HK-2 (cell line): ENCODE data around the gene IL21R.
"Not testable (repeated sequence)": the region's sequence is repeated elsewhere in the genome, so short reads cannot be mapped to it uniquely, and the experiment has no call there.

Experiments
- DNase-seq: peaks from one replicate; pipeline ENCODE4 v3.0.0-alpha.2; 2018; ENCODE audit not compliant: unreplicated experiment

IL21R gene

DNA sequence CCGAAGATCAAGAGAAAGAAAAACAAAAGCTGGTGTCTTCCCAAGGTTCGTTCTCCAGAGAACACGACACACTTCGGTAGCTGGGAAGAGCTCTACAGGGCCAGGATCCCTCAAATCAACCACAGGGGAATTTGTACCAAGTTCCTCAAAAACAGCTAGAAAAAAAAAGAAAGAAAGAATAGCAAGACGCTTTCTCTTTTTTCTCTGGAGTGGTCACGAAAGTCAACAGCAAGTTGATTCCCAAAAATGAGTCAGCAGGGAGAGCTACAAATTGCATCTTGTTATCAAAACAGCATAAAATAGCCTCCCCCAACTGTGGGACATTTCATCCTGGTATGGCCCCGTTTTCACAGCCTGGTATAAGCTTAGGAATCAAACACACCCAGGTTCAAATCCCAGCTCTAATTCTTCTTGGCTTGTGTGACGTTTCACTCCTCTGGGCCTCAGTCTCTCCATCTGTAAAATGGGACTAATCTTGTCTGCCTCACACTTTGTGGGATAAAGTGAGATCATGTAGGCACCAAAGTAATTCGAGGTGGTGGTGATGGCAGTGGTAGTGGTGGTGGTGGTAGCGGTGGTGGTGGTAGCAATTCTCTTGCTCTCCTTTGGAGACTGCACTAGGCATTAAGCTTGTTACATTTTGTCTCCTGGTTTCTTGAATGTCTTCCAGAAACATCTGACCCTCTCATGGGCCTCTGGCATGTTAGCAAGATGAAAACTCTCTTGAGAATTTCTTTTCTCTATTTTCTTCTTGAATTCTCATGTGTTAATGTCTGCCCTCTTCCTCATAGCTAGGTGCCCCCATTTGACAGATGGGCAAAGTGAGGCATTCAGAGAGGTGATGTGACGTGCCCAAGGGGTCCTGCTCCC, 988 bp upstream of the IL21R start:
- DNase-seq: no peak

DNA sequence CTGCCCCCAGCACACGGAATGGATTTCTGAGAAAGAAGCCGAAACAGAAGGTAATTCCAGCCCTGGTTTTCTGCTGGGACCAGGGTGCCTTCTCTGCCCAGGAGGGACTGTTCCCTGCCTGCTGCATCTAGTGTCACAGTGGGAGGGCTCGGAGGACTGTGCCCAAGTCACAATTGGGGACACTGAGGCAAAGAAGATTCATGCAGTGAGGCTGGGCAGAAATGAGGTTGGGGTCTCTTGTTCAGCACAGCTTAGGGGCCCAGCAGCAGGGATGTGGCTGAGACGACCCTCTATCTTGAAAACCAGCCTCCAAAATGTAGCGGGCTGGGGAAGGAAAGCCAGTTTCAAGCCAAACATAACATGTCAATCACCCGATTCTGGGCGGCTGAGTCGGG, 592 bp downstream of the IL21R start:
- no peak for DNase-seq

GRCh38 chr16:27402964-27403600, 1.1 kb downstream of the IL21R start:
- DNase-seq: no peak

DNA sequence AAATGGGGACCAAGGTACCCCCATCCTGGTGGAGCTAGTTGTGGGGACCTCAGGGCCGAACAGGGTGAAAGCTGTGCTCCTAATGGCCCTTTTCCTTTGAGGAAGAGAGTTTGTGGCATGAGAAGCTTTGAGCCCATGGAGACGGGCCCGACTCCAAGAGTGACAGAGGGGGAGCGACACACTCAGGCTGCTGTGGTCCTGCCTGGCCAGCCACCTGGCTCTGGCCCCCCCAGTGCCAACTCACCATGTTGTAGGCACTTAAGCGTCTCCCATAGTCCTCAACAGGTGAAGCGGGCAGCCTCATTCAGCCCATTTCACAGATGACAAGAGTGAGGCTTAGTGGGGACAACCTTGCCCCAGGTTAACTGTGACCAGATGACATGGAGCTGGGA, 1.6 kb downstream of the IL21R start:
- no peak for DNase-seq

DNA sequence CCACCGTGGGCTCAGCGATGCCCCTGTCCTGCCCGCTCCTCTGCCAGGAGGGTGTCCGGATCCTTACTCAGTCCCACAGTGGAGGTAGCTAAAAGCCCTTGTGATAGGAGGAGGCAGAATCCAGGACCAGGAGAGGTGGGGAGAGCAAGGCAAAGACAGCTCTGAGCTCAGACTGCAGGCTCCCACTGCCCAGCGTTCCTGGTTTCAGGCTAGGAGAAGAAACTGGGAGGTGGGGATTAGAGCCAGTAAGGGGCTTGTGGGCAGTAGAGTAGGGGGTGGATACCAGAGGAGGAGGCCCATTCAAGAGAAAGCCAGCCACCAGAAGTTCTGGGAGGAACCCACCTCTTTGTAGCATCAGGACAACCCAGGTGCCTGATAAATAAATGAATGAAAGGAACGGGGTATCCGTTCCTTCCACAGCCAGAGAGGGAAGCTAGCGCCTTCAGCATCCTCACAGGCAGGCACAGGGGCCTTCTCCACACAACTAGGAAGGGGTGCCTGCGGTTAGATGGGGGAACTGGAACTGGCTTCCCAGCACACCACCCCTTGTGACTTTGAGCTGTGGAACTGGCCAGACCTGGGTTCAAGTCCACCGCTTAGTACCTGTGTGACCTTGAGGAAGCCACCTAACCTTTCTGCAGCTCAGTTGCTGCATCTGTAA, 2.3 kb downstream of the IL21R start:
- DNase-seq: no peak

- no peak for DNase-seq
Measured at GRCh38 chr16:27405546-27406451, 3.8 kb downstream of the IL21R start.

GRCh38 chr16:27406511-27407128, 4.6 kb downstream of the IL21R start:
- no peak for DNase-seq

DNA sequence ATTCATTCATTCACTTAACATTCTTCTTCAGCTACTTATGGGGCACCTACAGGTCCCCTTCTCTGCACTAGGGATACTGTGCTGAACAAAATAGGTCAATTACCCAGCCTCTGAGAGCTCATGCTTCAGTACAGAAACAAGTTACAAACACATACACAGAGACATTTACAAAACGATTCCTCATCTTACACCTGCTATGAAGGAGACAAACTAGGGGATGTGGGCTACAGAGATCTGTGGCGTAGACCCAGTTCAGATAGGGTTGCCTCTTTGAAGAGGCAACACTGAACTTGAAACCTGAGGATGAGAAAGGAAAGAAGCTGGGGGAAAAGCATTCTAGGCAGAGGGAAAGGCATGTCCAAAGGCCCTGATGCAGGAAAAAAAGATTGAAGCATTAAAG, 5.2 kb downstream of the IL21R start:
- DNase-seq: no peak

DNA sequence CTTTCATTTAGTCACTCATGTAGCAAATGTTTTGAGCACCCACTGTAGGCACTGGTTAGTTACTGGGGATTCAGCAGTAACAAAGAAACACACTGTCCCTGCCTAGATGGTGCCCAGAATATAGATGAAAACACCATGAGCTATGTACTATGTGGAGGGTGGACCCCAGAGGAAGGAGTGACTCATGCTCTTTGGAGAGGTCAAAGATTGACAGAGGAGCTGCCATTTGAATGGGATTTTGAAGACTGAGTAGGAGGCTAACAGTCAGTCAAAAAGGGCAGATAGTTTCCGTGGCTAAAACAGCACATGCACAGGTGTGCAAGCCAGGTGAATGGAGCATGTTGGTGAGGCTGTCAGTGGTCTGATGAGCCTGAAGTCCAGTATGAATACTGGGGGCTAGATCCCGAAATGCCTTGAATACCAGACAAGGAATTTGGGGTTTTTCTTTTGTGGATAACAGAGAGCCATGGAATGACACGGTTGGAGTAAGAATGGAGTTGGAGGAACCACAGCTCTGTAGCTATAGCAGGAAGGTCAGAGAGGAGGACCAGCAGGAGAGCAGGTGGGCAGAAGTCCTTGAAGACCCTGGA, 6.1 kb downstream of the IL21R start:
- DNase-seq: no peak

GRCh38 chr16:27408602-27409031, 6.6 kb downstream of the IL21R start:
- no peak for DNase-seq

GRCh38 chr16:27409958-27410357, 8.0 kb downstream of the IL21R start:
- DNase-seq: not testable (repeated sequence)

DNA sequence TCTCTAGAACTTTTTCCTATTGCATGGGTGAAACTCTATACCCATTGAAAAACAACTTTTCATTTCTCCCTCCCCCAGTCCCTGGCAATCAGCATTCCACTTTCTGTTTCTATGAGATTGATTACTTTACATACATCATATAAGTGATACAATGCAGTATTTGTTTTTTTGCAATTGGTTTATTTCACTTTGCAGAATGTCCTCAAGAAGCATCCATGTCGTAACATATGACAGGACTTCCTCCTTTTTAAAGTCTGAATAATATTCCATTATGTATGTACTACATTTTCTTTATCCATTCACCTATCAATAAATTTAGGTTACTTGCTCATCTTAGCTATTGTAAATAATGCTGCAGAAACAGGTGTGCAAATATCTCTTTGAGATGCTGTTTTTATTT, 8.8 kb downstream of the IL21R start:
- no peak for DNase-seq

GRCh38 chr16:27413956-27414355, 12.0 kb downstream of the IL21R start:
- no peak for DNase-seq

GRCh38 chr16:27414788-27415431, 12.9 kb downstream of the IL21R start:
- DNase-seq: no peak

- DNase-seq: no peak
Measured at GRCh38 chr16:27417047-27417671, 15.2 kb downstream of the IL21R start.

- no peak for DNase-seq
Measured at GRCh38 chr16:27421961-27422740, 20.2 kb downstream of the IL21R start.

DNA sequence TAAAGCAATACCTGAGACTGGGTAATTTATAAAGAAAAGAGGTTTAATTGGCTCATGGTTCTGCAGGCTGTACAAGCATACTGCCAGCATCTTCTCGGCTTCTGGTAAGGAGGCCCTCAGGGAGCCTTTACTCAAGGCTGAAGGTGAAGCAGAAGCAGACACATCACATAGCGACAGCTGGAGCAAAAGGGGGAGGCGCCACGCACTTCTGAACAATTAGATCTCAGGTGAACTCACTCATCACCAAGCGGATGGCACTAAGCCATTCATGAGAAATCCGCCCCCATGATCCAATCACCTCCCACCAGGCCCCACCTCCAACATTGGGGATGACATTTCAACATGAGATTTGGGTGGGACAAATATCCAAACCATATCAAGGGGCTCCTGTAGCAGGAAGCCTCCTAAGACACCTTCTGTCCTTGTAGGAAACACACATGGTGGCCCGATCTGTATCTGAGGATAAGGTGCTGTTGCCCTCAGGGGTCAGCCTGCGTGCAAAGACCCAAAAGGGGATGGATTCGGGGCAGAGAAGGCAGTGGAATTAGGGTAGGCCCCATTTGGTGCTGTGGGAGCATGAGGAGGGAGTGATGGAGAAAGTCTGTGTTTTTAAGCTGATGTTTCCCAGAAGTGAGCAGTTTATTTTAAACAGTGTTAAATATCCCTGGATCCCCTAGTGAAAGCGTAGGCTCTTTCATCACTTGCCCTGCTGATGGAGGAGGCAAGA, 23.0 kb downstream of the IL21R start:
- no peak for DNase-seq

GRCh38 chr16:27425961-27426360, 24.0 kb downstream of the IL21R start:
- DNase-seq: no peak
